ENCODE results near the gene CYTH3. TPM values are rescaled to one million over a fixed set of nuclear protein-coding genes. Genes with fewer than 3 reads are reported as not detected.

CYTH3 gene
- total and polyA plus RNA-seq, 9 donors = 14.8 to 29.6 (median 18.9) TPM

- H3K9me3 ChIP-seq = no peaks in the 10 kb centered on the region
- no peaks in the 10 kb centered on the region for H3K36me3 ChIP-seq
- WGBS, 3 donors = 94 to 95% (median 95%) methylated on average over 3 of the region's 3 CpGs
- H3K27ac ChIP-seq = no peak overlapping the region
- H3K27me3 ChIP-seq = no peaks in the 10 kb centered on the region
- no peak overlapping the region for H3K4me3 ChIP-seq
- peaks cover 4% of the 10 kb centered on the region for H3K4me1 ChIP-seq (ENCODE audit: insufficient read depth)
- intact Hi-C loops (cut with DNase I) = no loop called here
- TF ChIP-seq POLR2A (IDR thresholded peaks at IDR 0.05) = no peak
- TF ChIP-seq EP300 (IDR thresholded peaks at IDR 0.05) = no peak
- no peak for DNase-seq
These were observed 28.4 kb downstream of the CYTH3 start for GRCh38 chr7:6244021-6244420.

GRCh38 chr7:6243168-6243567, 29.3 kb downstream of the CYTH3 start:
- intact Hi-C loops (cut with DNase I) = no loop called here
- WGBS, 3 donors = 97 to 99% (median 97%) methylated on average over 5 of the region's 5 CpGs
- no peak for DNase-seq
- TF ChIP-seq EP300 (IDR thresholded peaks at IDR 0.05) = no peak
- no peak for TF ChIP-seq CTCF (IDR thresholded peaks at IDR 0.05)
- no peak for TF ChIP-seq POLR2A (IDR thresholded peaks at IDR 0.05)
- Histone ChIP-seq H3K27ac (no peak overlapping the region), H3K27me3 (no peaks in the 10 kb centered on the region), H3K9me3 (no peaks in the 10 kb centered on the region), H3K4me3 (no peak overlapping the region), H3K36me3 (no peaks in the 10 kb centered on the region), H3K4me1 (ENCODE audit: insufficient read depth) (peaks cover 1% of the 10 kb centered on the region)

GRCh38 chr7:6242561-6242960, 29.9 kb downstream of the CYTH3 start:
- Histone ChIP-seq H3K36me3 (no peaks in the 10 kb centered on the region), H3K27me3 (no peaks in the 10 kb centered on the region), H3K27ac (no peak overlapping the region), H3K4me1 (ENCODE audit: insufficient read depth) (peaks cover 1% of the 10 kb centered on the region), H3K9me3 (no peaks in the 10 kb centered on the region), H3K4me3 (no peak overlapping the region)
- 93 to 98% (median 94%) methylated on average over 5 of the region's 5 CpGs for WGBS, 3 donors
- intact Hi-C loops (cut with DNase I) = no loop called here
- no peak for DNase-seq
- TF ChIP-seq CTCF (IDR thresholded peaks at IDR 0.05) (no peak), POLR2A (IDR thresholded peaks at IDR 0.05) (no peak), EP300 (IDR thresholded peaks at IDR 0.05) (no peak)

- 95 to 99% (median 98%) methylated on average over 4 of the region's 4 CpGs for whole genome bisulfite sequencing, 3 donors
- Histone ChIP-seq H3K4me3 (no peak overlapping the region), H3K27ac (no peak overlapping the region), H3K36me3 (no peaks in the 10 kb centered on the region), H3K27me3 (no peaks in the 10 kb centered on the region), H3K4me1 (ENCODE audit: insufficient read depth) (peaks cover 3% of the 10 kb centered on the region), H3K9me3 (no peaks in the 10 kb centered on the region)
- no peak for DNase-seq
- intact Hi-C loops (cut with DNase I) = no loop called here
- TF ChIP-seq EP300 (IDR thresholded peaks at IDR 0.05) (no peak), POLR2A (IDR thresholded peaks at IDR 0.05) (no peak), CTCF (IDR thresholded peaks at IDR 0.05) (no peak)
These were observed 30.8 kb downstream of the CYTH3 start for GRCh38 chr7:6241607-6241973.

- intact Hi-C loops (cut with DNase I) = no loop called here
These were observed 34.0 kb downstream of the CYTH3 start for GRCh38 chr7:6238309-6238925.

More at GRCh38 chr7:6238309-6238925, 34.0 kb downstream of the CYTH3 start:
- H3K9me3 ChIP-seq = no peaks in the 10 kb centered on the region
- peaks cover 4% of the 10 kb centered on the region for H3K4me1 ChIP-seq (ENCODE audit: insufficient read depth)
- H3K36me3 ChIP-seq = no peaks in the 10 kb centered on the region
- no peak for TF ChIP-seq CTCF (IDR thresholded peaks at IDR 0.05)
- no peak for TF ChIP-seq POLR2A (IDR thresholded peaks at IDR 0.05)
- TF ChIP-seq EP300 (IDR thresholded peaks at IDR 0.05) = no peak
- H3K4me3 ChIP-seq = no peak overlapping the region
- no peak for DNase-seq
- no peak overlapping the region for H3K27ac ChIP-seq
- 94 to 97% (median 94%) methylated on average over 5 of the region's 5 CpGs for WGBS, 3 donors
- no peaks in the 10 kb centered on the region for H3K27me3 ChIP-seq

Data from ovary (tissue), 9 donors.